Measurements from ENCODE around the gene ROR1. TPM values are rescaled to one million over a fixed set of nuclear protein-coding genes. Genes with fewer than 3 reads are reported as not detected.

The ROR1 gene
- total and polyA plus RNA-seq, 9 of the 15 experiments (the other 6 are each of a cell fraction or from before 2014, with no cell fraction given): 0.02 TPM; not detected in 8

- no peaks in the 10 kb centered on the region for H3K27me3 ChIP-seq (ENCODE audit: control insufficient read depth in 2 of 2, insufficient read depth in 2 of 2, low read length in 2 of 2)
- ATAC-seq (no peak), DNase-seq (ENCODE audit: extremely low read depth in 1 of 4, low spot score in 3 of 4) (no peak), FAIRE-seq (no peak)
- intact Hi-C loops (cut with micrococcal nuclease): no loop called here
- H2AFZ ChIP-seq (ENCODE audit: low read depth, low read length): no peak overlapping the region
- no peaks in the 10 kb centered on the region for H3K4me1 ChIP-seq (replicated peaks in 1 of 2; ENCODE audit: control insufficient read depth in 2 of 2, insufficient read depth in 2 of 2, low read length in 2 of 2)
- no peaks in the 10 kb centered on the region for H3K79me2 ChIP-seq (ENCODE audit: control insufficient read depth, insufficient read depth, low read length)
- no peak overlapping the region for H3K9ac ChIP-seq (ENCODE audit: insufficient read depth in 1 of 2, low read depth in 2 of 2, low read length in 2 of 2)
- ChIA-PET POLR2A (no interaction called here), CTCF (ENCODE audit: low intra/inter-chr PET ratio) (no interaction called here)
- BruUV-seq (replicated peaks): no TSS peak
- H3K27ac ChIP-seq (ENCODE audit: extremely low read depth, low read depth, low read length): no peak overlapping the region
- no peaks in the 10 kb centered on the region for H3K36me3 ChIP-seq (ENCODE audit: control insufficient read depth, insufficient read depth, low read length)
- no peaks in the 10 kb centered on the region for H3K9me3 ChIP-seq (replicated peaks; ENCODE audit: control insufficient read depth, insufficient read depth, low read depth, low read length)
- H4K20me1 ChIP-seq (replicated peaks; ENCODE audit: control insufficient read depth, insufficient read depth, low read length): no peaks in the 10 kb centered on the region
- no peak overlapping the region for H3K4me3 ChIP-seq
- no peak overlapping the region for H3K4me2 ChIP-seq (ENCODE audit: insufficient read depth, low read length)
- H3K9me1 ChIP-seq (ENCODE audit: control insufficient read depth, insufficient read depth, low read length): no peaks in the 10 kb centered on the region
- WGBS (ENCODE audit: insufficient coverage, low coverage, missing lambda C conversion rate): 2% methylated on average over 7 of the region's 7 CpGs
- in situ Hi-C loops (cut with MboI): no loop called here
- TF ChIP-seq ZNF77 (CRISPR knock-in tag; IDR thresholded peaks at IDR 0.05) (no peak), NFE2 (IDR thresholded peaks at IDR 0.05; ENCODE audit: low read depth) (no peak), MEF2D (tag; conservative IDR thresholded peaks at IDR 0.05; ENCODE audit: low read depth) (no peak), HMBOX1 (IDR thresholded peaks at IDR 0.05) (no peak), ZNF347 (CRISPR knock-in tag; IDR thresholded peaks at IDR 0.05; ENCODE audit: low read depth) (no peak), CREB5 (CRISPR knock-in tag; IDR thresholded peaks at IDR 0.05) (no peak), EGR1 (conservative IDR thresholded peaks at IDR 0.05) (no peak), PTBP1 (IDR thresholded peaks at IDR 0.05; ENCODE audit: low read depth, low read length) (no peak), XRCC4 (IDR thresholded peaks at IDR 0.05; ENCODE audit: extremely low read depth, insufficient read depth, insufficient read length) (no peak), NFIX (CRISPR knock-in tag; IDR thresholded peaks at IDR 0.05; ENCODE audit: low read depth) (no peak), CBX2 (IDR thresholded peaks at IDR 0.05; ENCODE audit: insufficient read depth, low read length, poor library complexity, severe bottlenecking) (no peak), ZNF609 (CRISPR knock-in tag; IDR thresholded peaks at IDR 0.05; ENCODE audit: borderline replicate concordance) (no peak), HDGF (IDR thresholded peaks at IDR 0.05) (no peak)
- TF ChIP-seq, protein P1, sequence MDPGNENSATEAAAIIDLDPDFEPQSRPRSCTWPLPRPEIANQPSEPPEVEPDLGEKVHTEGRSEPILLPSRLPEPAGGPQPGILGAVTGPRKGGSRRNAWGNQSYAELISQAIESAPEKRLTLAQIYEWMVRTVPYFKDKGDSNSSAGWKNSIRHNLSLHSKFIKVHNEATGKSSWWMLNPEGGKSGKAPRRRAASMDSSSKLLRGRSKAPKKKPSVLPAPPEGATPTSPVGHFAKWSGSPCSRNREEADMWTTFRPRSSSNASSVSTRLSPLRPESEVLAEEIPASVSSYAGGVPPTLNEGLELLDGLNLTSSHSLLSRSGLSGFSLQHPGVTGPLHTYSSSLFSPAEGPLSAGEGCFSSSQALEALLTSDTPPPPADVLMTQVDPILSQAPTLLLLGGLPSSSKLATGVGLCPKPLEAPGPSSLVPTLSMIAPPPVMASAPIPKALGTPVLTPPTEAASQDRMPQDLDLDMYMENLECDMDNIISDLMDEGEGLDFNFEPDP (CRISPR knock-in tag; IDR thresholded peaks at IDR 0.05): no peak
Observed at GRCh38 chr1:63928186-63929105, 154.6 kb downstream of the ROR1 start.
